KG1 (cell line): Measurements from ENCODE around the gene CUTA.

Source experiments
- DNase-seq: peaks from one replicate; lab custom pipeline; 2025; lab: John Stamatoyannopoulos, UW

CUTA gene

DNA sequence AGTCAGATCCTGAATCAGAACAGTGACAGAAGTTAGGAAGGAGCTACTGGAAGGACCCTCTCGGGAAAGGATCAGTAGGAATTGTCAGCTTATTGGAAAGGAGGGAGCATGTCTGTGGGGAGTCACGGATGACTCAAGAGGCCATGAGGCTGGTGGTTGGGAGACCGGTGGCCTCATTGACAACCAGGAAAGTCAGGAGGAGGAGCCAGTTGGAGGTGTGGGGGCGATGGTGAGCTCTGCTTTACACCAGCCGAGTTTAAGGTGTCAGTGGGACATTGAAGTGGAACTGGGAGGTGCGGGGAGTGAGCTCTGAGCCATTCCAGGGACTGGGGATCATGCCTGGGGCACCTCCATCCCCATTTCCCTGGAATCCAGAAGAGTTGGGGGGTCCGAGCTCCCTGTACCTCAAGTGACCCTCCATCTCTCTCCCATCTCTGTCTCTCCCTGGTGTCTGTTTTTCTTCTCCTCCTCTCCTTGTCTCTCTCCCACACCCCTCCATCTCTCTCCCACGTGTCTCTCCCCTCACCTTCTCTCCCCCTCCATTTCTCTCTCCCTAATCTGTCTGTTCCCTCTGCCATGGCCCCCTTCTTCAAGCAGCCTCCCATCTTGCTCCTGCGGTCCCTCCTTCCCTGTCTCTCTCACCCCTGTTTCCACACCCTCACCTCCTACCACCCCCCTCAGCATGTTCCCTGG lies 22.2 kb upstream of the CUTA start:
- no peak for DNase-seq

DNA sequence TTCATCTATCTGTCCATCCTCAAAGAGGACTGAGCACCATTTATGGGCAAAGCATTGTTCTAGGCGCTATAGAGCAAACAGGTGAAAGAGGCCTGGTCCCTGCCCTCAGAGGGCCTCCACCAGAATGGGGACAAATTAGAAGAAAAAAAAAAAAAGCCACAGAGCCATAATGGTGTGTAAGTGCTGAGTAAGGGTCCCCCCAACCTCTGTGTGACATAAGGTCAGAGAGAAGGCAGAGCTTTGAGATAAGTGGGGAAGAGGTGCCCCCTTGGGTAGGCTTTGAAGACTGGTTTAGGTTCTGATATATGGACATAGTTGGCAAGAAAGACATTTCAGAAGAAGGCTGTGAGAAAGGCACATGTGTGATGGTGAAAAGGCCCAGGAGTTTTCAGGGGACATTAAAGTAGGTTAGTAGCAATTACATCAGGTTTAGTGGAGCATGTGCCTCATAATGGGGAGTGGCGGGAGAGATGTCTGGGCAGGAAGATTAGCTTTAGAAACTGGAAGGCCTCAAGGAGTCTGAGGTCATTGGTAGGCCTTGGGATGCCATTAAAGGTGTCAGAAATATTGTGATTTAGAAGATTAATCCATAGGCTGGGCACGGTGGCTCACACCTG lies 21.2 kb upstream of the CUTA start:
- DNase-seq = no peak

DNA sequence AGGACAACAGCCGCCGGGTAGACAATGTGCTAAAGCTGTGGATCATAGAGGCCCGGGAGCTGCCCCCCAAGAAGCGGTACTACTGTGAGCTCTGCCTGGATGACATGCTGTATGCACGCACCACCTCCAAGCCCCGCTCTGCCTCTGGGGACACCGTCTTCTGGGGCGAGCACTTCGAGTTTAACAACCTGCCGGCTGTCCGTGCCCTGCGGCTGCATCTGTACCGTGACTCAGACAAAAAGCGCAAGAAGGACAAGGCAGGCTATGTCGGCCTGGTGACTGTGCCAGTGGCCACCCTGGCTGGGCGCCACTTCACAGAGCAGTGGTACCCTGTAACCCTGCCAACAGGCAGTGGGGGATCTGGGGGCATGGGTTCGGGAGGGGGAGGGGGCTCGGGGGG lies 19.8 kb upstream of the CUTA start:
- no peak for DNase-seq

DNA sequence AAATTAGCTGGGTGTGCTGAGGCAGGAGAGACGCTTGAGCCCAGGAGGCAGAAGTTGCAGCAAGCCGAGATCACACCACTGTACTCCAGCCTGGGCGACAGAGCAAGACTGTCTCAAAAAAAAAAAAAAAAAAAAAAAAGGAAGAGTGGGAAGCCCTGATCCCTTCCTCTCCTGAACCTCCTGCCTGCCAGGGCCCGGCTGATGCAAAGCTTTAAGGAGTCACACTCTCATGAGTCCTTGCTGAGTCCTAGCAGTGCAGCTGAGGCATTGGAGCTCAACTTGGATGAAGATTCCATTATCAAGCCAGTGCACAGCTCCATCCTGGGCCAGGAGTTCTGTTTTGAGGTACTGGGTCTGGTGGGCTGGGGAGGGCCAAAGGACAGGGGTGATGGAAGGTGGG lies 17.1 kb upstream of the CUTA start:
- no peak for DNase-seq

DNA sequence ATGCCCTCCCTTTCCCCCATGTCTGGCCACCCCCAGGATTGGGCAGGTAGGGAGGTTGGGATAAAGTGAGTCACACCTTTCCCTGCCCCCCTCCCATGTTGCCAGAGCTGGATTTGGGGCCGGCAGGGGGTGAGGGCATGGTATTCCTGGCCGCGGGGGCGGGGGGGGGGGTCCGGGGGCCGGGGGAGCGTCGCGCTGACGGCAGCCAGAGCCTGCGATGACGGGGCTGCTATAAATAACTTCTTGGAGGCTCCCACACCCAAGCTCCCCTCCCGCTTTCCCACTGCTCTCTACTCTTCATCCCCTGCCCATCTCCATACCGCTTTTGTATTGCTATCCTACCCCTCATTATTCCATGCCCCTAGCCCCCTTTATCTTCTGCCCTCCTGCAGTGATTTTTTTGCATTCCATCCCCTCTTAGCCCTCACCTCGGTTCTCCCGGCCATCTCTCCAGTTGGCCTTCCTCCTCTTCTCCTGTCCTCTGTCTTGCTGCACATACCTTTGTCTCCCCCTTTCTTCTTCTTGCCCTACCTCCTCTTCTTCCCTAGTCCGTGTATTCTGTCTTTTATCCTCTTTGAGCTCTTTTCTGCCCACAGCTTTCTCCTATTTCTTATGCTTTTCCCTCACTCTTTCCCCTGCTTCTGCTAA lies 15.8 kb upstream of the CUTA start:
- no peak for DNase-seq

DNA sequence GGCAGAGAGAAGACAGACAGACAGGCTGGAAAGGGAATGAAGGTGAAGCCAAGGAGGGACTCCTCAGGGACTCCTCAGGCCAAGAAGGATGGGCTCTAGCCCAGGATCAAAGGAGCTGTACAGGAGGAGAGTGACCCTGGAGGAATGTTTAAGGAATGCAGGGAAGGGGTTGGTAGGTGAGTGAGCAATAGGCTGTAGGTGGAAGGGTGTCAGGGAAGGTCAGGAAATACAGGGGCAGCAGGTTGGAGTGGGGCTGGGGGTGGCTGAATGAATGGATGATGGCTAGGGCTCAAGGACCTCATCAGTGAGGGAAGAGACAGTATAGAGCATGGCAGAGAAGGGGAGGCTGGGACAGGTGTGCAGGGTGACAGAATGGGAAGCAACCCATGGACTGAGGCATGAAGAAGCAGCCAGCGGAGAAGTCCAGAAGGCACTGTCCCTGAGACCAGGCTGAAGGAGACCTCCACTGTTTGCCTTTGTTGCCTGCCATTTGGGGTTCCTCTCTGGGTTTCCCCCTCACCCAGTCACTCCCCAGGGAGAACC lies 15.2 kb upstream of the CUTA start:
- no peak for DNase-seq

DNA sequence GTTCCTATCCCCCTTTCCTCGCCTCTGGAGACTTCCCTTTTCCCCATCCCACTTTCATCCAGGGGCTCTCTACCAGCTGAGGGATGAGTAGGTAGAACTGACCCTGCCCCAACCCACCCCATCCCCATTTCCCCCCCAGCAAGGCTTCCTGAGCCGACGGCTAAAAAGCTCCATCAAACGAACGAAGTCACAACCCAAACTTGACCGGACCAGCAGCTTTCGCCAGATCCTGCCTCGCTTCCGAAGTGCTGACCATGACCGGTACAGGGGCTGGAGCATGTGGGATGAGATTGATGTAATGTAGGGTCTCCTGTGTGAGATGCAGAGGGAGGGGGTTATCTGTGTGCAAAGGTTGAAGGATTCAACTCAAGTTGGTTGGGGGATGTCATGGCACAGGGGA lies 14.6 kb upstream of the CUTA start:
- DNase-seq = no peak

DNA sequence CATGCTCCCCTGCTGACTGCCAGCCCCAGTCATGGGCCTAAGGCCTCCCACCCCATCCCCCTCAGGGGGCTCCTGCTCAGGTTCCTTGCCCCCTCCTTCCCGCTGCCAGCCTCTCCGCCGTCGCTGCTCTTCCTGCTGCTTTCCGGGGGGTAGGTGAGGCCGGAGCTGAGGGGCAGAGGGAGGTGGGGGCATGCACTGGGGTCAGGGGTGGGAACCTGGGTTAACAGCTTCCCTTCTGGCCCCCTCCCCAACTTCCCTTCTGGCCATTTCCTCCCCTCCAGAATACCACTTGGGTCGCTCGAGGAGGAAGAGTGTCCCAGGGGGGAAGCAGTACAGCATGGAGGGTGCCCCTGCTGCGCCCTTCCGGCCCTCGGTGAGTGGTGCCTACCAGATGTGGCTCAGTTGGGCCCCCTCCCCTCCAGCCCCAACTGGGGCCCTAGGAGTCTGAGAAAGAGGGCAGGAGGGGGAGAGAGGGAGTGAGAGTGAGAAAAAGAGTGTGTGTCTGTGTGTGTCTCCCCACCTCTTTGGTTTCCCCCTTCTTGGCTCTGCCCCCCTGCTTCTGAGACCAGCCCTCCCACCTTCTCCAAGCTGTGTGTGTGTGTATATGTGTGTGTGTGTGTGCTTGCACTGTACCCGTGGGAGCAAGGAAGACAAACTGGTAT lies 14.1 kb upstream of the CUTA start:
- DNase-seq = peak; percentile 82

DNA sequence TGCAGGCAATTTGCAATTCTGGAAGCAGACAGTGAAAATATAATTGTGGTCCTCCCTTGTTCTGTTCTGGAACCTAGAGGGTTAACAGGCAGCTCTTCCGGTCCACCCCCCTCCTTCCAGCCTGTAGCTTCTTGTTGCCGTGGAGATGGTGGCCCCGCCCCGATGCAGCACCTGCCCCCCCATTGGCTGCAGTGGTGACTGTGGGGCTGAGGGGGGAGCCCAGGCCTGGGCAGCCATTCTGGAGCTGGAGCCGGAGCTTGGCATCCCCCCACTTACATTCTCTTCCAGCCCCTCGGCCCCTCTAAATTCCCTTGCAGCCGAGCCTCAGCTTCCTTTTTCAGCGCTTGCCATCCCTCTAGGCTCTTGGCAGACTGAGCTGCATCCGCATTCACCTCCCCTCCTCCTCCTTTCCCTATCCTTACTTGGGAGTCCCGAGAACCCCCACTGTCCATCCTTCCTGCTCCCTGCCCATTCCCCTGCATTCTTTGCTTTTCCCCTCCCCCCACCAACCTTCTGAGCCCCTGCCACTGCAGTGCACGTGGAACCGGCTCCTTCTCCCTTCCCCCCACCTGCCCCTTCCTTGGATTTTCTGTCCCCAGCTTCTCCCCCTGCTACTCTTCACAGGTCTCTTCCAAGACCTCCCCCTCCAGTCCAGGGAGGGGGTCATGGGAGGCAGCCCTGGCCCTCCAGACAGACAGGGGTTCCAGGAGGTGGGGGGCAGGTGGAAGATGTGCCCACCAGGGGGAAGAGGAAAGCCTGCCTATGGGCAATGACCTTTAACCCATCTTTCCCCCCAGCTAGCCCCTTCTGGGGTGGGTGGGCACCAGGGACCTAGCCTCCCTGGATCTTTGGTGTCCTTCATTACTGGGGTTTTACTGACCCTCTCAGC lies 13.3 kb upstream of the CUTA start:
- no peak for DNase-seq

DNA sequence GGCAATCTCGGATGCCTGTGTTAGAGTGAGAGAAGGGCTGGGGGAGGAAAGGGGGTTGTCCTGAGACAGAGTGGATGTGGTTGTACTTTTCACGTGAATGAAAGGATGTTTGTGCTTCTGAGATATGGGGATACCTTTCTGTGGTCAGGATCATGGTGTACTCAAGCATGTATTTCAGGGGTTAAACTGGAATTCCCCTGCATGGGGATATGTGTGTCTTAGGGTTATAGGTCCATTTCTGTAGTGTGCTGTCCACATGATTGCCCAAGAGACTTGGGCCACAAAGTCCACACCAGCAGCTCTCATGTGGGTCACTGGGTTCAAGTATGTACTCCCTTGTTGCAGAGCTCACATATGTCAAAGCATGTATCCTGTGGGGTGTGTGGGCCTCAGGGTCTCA lies 12.4 kb upstream of the CUTA start:
- DNase-seq = no peak

DNA sequence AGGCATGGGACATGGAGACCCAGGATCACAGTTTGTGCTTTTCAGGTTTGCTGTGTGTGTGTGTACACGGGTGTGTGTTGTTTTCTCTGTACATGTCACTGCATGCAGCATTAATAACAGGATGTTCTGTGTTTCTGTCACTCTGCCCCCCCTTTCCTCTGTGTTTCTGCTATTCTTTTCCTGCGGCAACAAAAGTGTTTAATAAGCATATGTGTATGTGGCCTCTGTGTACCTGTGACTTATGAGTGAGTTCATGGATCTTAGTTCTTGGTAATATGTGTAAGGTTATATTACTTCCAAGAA lies 11.8 kb upstream of the CUTA start:
- no peak for DNase-seq

DNA sequence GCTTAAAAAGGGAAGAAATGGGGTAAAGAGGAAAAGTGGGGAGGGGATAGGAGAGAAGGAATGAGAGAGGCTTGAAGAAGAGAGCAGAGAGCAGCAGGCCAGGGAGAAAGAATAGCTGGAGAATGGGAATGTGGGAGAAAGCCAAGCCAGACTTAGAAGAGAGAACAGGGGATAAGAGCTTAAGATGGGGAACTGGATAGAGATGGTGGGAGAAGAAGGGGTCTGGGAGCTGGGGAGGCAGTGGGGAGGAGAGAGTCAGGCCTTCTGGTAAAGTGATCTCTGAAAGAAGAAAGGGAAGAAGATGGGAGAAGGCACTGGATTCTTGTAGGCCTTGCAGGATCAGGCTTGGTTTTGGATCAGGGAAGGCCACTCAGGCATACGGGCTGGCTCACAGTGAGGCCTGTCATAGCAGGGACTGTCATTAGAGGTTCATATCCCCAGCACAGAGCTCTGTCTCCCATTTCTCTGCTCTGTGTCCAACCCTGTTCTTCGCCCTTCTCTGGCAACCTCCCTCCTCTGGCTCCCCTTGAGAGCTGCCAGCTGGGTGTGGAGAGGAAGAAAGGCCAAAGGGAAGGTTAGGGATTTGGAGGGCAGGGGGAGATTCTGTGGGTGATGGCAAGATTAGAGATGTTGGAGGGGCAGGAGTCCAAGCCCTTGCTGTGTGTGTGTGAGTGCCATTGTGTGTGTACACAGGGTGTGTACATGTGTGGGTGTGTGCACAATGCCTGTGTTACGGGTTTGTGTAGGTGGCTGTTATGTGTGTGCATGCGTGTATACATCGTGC lies 11.3 kb upstream of the CUTA start:
- no peak for DNase-seq

DNA sequence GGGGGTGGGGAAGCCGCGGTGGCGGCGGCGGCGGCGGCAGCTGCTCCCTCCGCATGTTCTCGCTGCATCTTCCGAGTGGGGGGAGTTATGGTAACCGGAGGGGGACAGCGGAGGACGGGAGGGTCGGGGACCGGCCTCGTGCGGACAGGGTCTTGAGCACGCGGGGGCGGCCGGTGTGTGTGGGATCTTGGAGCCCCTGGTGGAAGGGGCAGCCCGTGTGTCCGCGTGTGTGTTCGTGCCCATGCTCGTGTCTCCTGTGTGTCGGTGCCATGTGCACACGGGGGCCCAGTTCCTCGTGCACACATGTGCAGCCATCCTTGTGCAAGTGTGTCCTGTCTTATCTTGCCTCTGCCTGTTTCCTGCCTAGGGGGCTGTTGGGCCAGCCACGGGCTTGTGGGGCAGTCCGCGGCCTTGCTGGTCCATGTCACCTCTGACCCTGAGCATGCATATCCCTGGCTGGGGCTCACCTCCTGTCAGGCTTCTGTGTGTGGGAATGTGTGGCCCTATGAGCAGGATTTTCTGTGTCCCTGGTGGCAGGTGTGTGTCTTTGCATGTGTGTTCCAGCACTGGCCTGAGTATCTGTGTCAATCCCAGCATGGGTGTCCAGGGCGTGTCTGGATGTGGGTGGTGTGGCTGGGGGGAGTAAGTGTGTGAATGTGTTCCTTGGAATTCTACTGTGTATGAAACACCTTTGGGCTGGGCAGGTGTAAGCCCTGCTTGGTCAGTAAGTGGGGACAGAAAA lies 10.5 kb upstream of the CUTA start:
- DNase-seq = no peak

DNA sequence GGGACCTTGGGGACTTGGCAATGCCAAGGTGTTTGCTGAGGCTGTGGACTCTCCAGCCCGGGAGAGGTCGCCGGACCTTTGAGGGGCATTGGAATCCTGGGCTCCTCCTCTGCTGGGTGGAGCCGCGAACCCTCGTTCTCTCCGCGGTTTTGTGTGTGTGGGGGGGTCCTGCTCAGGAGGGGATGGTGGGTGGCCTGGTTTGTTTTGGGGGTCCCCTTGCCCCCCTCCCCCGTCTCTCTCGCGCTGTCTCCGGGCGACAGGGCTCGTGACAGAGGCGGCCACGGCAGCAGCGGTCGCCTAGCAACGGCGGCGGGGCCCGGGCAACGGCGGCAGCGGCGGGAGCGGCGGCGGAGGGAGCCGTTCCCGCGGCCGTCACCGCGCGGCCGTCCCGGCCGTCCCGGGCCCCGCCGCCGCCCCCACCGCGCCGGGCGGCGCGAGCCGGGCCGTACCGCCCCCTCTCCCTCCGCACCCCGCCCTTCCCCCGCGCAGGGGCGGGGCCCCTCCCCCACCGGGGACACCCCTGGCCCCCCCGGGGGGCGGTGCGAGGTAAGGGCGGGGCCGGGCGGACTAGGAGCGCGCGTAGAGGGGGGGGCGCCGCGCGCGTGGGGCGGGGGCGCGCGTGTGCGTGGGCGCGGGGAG lies 9.8 kb upstream of the CUTA start:
- DNase-seq = no peak

DNA sequence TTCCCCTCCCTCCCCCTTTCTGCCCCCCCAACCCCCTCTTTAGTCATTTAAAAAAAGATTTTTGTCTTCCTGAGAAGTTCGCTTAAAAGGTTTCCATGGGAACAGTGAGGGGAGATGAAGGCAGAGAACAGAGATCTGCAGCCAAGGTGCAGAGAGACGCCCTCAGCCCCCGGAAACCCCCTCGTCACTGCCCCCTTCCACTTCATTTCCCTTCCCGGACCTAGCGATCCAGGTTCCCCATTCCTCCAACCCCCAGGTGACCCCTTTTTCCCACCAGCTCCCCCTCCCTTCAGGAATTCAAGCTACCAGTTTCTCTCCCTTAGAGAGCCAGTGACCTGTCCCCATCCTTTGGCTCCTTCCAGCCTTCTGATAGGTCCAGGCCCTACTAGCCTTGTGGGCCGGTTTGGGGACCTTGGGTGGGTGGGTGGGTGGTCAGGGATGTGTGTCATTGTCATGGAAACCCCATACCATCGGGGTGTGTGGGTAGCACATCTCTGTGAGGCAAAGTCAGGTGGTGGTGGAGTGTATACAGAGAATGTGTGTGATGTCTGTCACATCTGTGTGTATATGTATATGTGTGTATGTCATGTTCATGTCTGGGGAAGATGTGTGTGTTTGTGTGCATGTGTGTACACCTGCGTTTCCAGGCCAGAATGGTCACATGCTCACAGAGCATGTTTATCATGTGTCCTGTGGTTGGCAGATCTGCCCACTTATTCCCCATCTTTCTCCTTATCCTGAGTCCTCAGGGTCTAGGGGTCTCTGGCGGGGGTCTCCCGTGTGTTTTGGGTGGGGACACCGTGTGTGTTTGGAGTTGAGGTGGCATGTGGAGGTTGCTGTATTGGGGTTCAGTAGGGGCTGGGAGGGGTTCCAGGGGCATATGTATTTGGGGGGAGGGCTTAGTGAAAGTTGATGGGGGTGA lies 8.9 kb upstream of the CUTA start:
- DNase-seq = no peak

DNA sequence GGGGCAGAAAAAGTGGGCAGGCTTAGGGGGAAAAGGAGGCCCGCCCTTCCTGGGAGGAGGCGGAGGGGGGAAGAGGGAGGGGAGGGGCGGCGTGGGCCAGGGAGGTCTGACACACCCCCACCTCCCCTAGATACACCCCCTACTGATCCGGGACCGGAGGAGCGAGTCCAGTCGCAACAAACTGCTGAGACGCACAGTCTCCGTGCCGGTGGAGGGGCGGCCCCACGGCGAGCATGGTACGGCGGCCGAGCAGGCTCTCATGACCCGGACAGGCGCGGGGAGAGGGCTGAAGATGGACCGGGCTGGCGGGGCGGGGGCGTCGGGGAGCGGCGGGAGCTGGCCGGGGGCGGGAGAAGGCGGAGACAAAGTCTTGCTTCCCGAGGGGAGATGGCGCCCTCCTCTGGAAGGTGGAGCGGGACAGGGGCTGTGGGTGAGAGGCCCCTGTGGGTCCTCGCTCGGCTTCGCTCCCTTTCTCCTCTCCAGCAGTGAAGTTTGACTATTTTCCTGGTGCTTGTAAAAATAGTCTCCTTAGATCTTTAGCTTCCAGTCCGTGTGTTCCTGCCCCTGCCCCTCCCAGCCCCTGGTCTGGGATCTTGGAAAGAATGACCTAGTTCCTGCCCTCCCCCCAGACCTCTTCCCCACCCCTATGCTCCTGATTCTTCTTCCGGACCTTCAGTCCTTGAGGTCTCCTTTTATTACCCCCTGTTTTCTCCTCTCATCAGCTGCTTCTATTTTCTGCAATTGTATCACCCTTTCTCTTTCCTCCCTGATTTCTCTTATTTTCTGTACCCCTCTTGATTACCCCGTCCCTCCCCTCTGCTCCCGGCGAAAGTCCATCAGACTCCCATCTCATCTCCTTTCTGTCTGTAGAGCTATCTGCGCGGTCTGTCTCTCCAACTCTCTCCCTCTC lies 8.0 kb upstream of the CUTA start:
- DNase-seq = peak; percentile 78

DNA sequence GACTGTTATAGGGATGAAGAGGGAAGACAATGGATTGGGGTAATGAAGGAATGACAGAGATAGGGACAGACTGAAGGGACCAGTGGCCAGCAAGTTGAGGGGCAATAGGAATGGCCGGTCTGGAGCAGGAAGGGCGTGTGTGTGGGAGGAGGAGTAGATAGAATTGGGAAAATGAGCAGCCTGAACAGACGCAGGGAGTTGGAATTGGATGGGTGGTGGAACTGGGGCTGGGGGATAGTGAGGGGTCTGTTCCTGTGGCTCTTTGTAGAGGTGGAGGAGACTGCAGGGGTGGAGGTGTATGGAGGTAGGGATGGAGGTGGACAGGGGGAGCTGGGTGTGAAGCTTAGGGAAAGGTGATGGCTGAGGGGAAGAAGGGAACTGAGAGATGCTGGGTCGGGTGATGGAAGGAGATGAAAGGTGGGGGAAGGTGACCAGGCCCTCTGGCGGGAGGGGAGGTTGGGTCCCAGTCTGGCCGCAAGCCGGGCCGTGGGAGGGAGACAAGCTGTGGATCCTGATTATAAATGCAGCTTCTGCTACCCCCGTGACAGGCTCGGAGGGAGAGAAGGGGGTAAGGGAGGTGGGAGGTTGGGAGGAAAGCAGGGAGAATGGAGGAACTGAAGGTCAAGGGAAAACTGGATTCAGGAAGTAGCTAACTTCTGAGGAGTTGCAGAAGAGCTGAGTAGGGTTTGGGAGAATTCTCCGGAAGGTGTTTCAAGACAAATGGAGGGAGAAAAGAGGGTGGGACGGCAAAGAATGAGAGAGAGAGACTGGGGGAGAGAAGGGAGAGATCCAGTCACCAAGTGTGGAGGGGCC lies 7.2 kb upstream of the CUTA start:
- DNase-seq = no peak
